Measurements from ENCODE around the gene ITGB4. TPM values are rescaled to one million over a fixed set of nuclear protein-coding genes. Genes with fewer than 3 reads are reported as not detected.

ITGB4 gene
- total and polyA plus RNA-seq, 4 donors: 11.1 to 47.8 (median 14.8) TPM

DNA sequence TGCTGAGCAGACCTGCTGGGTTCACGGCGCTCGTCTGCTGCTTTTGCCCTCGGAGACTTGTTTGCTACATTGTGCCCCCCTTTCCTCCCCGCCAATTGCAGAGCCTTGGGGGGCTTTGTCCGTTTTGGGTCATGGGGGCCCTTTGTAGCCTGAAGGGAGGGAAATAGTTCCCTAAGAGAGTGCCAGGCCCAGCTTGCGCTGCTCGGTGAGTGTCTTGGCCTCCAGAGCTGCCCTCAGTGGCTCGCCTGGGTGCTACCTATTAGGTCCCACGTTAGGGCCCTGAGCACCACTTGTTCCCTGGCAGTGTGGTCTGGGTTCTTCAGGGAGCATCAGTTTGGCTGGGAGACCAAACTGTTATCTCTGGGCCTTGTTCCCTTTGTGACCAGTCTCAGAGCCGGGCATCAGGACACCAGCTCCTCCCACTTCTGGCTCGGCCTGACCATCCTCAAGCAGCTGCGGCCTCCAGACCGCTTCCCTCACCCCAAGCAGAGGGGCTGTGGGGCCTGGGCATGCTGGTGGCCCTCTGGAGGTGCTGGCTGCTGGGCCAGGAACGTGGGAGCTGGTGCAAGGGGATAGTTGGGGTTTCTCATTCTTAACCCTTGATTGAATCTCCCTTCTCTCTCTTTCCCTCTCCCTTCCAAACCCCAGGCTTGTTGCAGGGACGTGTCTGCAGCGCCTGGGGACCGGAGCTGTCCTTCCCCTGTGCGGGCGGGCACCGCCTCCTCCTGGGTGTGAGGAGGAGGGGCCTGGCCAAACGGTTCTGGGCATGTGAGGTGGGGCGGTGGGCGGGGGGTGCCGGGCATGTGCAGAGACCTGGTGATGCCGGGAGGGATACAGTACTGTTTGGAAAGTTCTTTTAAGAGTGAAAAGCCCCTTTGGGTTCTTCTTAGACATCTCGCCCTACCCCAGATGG, 16.0 kb upstream of the ITGB4 start:
- WGBS, 2 donors: 87 to 92% methylated on average over 27 of the region's 27 CpGs
- TF ChIP-seq CTCF (IDR thresholded peaks at IDR 0.05; ENCODE audit: control extremely low read depth, extremely low read depth): no peak
- ATAC-seq (ENCODE audit: insufficient read depth, low FRiP score) (no peak), DNase-seq (no peak)
- no peak overlapping the region for H3K27ac ChIP-seq (ENCODE audit: low read depth in 1 of 2, low read length in 1 of 2)
- peaks cover 6 to 76% (median 37%) of the 10 kb centered on the region in 4 donors for H3K36me3 ChIP-seq (ENCODE audit: control insufficient read depth in 4 of 4, insufficient read depth in 4 of 4, low read length in 4 of 4)
- peaks cover 0 to 17% (median 0%) of the 10 kb centered on the region in 5 donors for H3K4me1 ChIP-seq (ENCODE audit: control insufficient read depth in 5 of 5, insufficient read depth in 5 of 5, low read length in 5 of 5)
- no peaks in the 10 kb centered on the region for H3K9me3 ChIP-seq (ENCODE audit: control insufficient read depth in 4 of 4, insufficient read depth in 3 of 4, low read length in 3 of 4)
- H3K4me3 ChIP-seq: no peak overlapping the region
- H3K9ac ChIP-seq (ENCODE audit: insufficient read depth in 1 of 2, low read length in 2 of 2): no peak overlapping the region
- H3K27me3 ChIP-seq (ENCODE audit: control insufficient read depth in 3 of 3, insufficient read depth in 3 of 3, low read length in 2 of 3): no peaks in the 10 kb centered on the region

DNA sequence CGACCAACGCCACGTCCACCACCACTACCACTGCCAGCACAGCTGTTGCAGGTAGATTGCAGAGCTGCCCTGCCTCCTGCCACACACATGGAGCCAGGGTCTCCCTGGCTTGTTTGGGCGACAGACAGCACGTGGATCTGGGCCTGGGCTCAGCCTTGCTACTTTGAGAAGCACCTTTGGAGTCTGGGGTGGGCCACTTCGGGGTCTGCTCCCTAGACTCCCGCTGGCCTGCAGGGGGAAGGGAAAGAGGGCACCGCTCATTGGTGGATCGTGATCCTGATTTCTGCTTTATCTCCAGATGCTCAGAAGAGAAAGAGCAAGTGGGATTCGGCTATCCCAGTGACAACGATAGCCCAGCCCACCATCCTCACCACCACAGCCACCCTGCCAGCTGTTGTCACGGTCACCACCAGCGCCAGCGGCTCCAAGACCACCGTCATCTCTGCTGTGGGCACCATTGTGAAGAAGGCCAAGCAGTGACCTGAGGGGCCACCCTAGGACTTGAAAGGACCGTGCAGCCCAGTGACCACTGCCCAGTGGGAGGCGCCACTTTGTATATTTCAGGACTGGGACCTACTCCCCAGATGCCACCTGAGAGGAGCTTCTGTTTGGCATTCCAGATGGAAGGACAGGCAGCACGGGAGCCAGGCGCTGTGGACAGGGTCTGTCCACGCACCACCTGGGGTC, 15.1 kb upstream of the ITGB4 start:
- H3K9ac ChIP-seq (ENCODE audit: insufficient read depth in 1 of 2, low read length in 2 of 2): no peak overlapping the region
- no peaks in the 10 kb centered on the region for H3K27me3 ChIP-seq (ENCODE audit: control insufficient read depth in 3 of 3, insufficient read depth in 3 of 3, low read length in 2 of 3)
- peaks cover 6 to 67% (median 30%) of the 10 kb centered on the region in 4 donors for H3K36me3 ChIP-seq (ENCODE audit: control insufficient read depth in 4 of 4, insufficient read depth in 4 of 4, low read length in 4 of 4)
- TF ChIP-seq CTCF (IDR thresholded peaks at IDR 0.05; ENCODE audit: control extremely low read depth, extremely low read depth): no peak
- peak overlapping the region in 1 of 2 donors; percentile 2 for H3K27ac ChIP-seq (ENCODE audit: low read depth in 1 of 2, low read length in 1 of 2)
- peaks cover 0 to 12% (median 0%) of the 10 kb centered on the region in 5 donors for H3K4me1 ChIP-seq (ENCODE audit: control insufficient read depth in 5 of 5, insufficient read depth in 5 of 5, low read length in 5 of 5)
- ATAC-seq (ENCODE audit: insufficient read depth, low FRiP score) (no peak), DNase-seq (no peak)
- no peaks in the 10 kb centered on the region for H3K9me3 ChIP-seq (ENCODE audit: control insufficient read depth in 4 of 4, insufficient read depth in 3 of 4, low read length in 3 of 4)
- no peak overlapping the region for H3K4me3 ChIP-seq
- WGBS, 2 donors: 91 to 96% methylated on average over 19 to 20 of the region's 20 CpGs

DNA sequence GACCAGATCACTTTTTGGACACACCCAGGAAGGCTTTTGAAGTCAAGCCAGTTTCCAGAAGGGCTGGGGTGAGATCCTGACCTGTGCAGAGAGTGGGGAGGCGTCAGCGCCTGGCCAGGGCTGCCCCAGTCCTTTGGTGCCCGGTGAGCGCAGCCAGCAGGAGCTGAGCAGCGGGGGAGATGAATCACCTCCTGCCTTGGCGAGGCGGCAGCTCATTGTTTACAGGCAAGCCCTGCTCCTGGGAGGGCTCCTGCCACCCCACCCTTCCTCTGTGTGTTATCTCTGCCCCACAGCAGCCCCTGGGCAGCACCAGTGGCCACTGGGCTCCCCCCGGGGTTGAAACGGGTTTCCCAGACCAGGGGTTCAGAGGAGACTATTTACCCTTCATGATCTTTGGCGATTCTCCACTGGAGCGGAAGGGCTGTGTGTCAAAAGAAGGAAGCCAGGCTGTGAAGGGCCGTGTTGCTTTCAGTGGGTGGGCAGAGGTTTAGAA, 14.1 kb upstream of the ITGB4 start:
- no peaks in the 10 kb centered on the region for H3K27me3 ChIP-seq (ENCODE audit: control insufficient read depth in 3 of 3, insufficient read depth in 3 of 3, low read length in 2 of 3)
- H3K4me1 ChIP-seq (ENCODE audit: control insufficient read depth in 5 of 5, insufficient read depth in 5 of 5, low read length in 5 of 5): peaks cover 0 to 6% (median 0%) of the 10 kb centered on the region in 5 donors
- TF ChIP-seq CTCF (IDR thresholded peaks at IDR 0.05; ENCODE audit: control extremely low read depth, extremely low read depth): no peak
- H3K9ac ChIP-seq (ENCODE audit: insufficient read depth in 1 of 2, low read length in 2 of 2): no peak overlapping the region
- no peak overlapping the region for H3K4me3 ChIP-seq
- H3K36me3 ChIP-seq (ENCODE audit: control insufficient read depth in 4 of 4, insufficient read depth in 4 of 4, low read length in 4 of 4): peaks cover 6 to 63% (median 26%) of the 10 kb centered on the region in 4 donors
- ATAC-seq (ENCODE audit: insufficient read depth, low FRiP score) (peak; percentile 82), DNase-seq (no peak)
- peak overlapping the region in 1 of 2 donors; percentile 79 for H3K27ac ChIP-seq (ENCODE audit: low read depth in 1 of 2, low read length in 1 of 2)
- 68 to 70% methylated on average over 12 of the region's 12 CpGs for WGBS, 2 donors
- no peaks in the 10 kb centered on the region for H3K9me3 ChIP-seq (ENCODE audit: control insufficient read depth in 4 of 4, insufficient read depth in 3 of 4, low read length in 3 of 4)
